HFF-Myc (cell line): ENCODE data around the gene NLGN1.

Source experiments
- DNase-seq: peaks from one replicate; pipeline ENCODE4 v3.0.0-alpha.2; 2011; ENCODE audit warnings: low read depth; ENCODE audit errors: extremely low read depth
- H3K4me3 ChIP-seq: replicated peaks from 2 replicates; pipeline ENCODE4 v1.5.1; 2011; ENCODE audit warnings: low read depth, mild to moderate bottlenecking, control low read depth, low read length
- TF ChIP-seq, protein P1 (sequence below): IDR thresholded peaks from 2 replicates; pipeline ENCODE4 v1.5.1; 2012; ENCODE audit warnings: mild to moderate bottlenecking, low read depth, low read length, control low read depth; ENCODE audit errors: missing control alignments

NLGN1 gene

DNA sequence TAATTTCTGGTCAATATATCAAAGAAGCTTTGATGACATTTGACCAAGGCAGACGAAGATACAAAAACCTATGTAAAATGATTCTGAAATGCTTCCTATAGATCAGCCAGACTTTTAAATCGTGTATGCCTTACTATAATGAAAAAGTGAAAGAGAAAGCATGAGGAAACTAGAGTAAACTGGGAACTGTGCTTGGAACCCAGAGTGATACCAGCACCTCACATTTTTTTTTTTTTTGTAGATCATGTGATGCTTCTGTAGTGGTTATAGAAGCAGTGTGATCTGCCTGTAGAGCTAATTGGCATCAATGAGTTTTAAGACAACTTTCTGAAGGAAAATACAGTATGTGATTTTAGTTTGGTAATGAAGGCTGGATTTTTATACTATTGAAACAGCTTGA is 150.7 kb downstream of the NLGN1 start:
- TF ChIP-seq, protein P1, sequence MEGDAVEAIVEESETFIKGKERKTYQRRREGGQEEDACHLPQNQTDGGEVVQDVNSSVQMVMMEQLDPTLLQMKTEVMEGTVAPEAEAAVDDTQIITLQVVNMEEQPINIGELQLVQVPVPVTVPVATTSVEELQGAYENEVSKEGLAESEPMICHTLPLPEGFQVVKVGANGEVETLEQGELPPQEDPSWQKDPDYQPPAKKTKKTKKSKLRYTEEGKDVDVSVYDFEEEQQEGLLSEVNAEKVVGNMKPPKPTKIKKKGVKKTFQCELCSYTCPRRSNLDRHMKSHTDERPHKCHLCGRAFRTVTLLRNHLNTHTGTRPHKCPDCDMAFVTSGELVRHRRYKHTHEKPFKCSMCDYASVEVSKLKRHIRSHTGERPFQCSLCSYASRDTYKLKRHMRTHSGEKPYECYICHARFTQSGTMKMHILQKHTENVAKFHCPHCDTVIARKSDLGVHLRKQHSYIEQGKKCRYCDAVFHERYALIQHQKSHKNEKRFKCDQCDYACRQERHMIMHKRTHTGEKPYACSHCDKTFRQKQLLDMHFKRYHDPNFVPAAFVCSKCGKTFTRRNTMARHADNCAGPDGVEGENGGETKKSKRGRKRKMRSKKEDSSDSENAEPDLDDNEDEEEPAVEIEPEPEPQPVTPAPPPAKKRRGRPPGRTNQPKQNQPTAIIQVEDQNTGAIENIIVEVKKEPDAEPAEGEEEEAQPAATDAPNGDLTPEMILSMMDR = no peak
- no peak overlapping the region for H3K4me3 ChIP-seq
- no peak for DNase-seq

DNA sequence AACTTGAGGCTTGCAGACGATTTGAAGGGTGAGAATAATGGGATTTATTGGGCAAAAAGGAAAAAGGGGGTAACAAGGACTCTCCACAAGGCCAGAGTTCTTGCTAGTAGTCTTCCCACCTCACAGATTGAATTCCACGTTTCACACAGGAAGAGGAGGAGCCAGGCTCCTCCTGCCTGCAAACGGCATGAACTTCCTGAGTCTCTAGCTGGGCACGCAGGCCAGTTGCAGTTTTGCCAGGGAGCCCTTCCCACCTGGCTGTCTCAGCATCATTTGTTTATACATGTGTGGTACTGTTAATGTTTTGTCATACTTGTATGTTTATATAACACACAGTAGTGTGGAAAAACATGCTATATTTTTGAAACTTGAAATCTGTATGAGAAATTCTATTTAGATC is 155.0 kb downstream of the NLGN1 start:
- TF ChIP-seq, protein P1 = no peak
- H3K4me3 ChIP-seq = no peak overlapping the region
- no peak for DNase-seq

DNA sequence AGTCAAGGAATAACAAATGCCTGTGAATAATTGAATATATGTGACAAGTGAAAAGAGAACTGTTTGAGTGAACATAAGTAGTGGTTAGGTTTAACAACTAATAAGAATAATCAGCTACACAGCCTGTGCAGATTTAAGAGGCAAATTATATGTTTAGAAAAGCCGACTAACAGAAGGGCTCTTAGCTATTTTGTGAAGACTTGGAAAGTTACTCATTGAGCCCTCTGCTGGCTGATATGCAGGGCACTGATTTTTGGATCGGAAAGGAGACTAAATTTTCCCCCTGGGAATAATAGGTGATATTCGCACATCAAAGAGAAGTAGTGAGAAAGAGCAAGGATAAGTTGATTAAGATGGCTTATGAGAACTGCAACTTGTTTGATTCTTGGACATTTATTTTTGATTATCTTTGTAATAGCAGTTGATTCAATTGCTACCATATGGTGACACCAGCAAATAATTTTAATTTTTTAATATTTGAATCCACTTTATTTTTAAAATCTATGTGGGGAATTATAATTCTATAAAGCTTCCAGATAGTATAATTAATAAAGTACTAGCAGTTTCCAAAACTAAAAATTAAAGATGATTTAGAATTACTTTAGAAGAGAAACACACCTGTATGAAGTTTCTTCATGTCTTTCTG is 156.2 kb downstream of the NLGN1 start:
- TF ChIP-seq, protein P1 = peak; percentile 70
- no peak overlapping the region for H3K4me3 ChIP-seq
- peak; percentile 25 for DNase-seq

GRCh38 chr3:173556546-173556945 is 159.0 kb downstream of the NLGN1 start:
- DNase-seq = no peak
- TF ChIP-seq, protein P1 = no peak

GRCh38 chr3:173567997-173568396 is 170.5 kb downstream of the NLGN1 start:
- no peak for DNase-seq
- TF ChIP-seq, protein P1 = no peak
- no peak overlapping the region for H3K4me3 ChIP-seq

More at GRCh38 chr3:173556546-173556945, 159.0 kb downstream of the NLGN1 start:
- no peak overlapping the region for H3K4me3 ChIP-seq

DNA sequence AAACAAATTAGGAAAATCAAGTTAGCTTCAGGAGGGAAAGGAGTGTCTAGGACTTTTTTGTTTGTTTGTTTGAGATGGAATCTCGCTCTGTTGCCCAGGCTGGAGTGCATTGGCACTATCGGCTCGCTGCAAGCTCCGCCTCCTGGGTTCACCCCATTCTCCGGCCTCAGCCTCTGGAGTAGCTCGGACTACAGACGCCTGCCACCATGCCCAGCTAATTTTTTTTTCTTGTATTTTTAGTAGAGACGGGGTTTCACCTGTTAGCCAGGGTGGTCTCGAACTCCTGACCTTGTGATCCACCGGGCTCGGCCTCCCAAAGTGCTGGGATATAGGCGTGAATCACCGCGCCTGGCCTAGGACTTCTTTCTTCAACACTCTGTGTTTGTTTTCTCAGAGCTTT is 171.1 kb downstream of the NLGN1 start:
- TF ChIP-seq, protein P1 = no peak
- H3K4me3 ChIP-seq = no peak overlapping the region
- no peak for DNase-seq

DNA sequence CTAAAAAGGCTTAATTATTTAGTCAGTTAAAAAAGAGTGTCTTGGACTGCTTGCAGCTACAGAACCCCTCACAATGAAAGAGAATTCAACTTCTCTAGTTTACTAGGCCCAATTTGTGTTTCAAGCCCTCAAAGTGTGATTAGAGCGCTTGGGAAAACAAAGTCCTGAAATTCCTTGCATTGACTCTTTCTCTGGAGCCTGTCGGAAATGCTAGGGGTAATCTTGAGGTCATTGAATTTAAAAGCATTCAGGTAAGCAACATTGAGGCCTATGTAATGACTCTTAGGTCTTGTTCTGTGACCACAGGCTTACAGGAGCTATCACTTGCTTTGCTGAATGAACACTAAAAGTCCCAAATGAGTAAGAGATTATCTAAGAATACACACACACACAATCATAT is 186.0 kb downstream of the NLGN1 start:
- DNase-seq = no peak
- TF ChIP-seq, protein P1 = no peak
- no peak overlapping the region for H3K4me3 ChIP-seq
